Non-pigmented ciliary epithelial cell (primary cell): Measurements from ENCODE around the gene C22orf31.

Experiments used
- DNase-seq: peaks from one replicate; pipeline ENCODE4 v3.0.0-alpha.2; 2010; ENCODE audit warnings: low read depth

The C22orf31 gene

GRCh38 chr22:29029202-29030000 is 32.2 kb downstream of the C22orf31 start:
- no peak for DNase-seq

DNA sequence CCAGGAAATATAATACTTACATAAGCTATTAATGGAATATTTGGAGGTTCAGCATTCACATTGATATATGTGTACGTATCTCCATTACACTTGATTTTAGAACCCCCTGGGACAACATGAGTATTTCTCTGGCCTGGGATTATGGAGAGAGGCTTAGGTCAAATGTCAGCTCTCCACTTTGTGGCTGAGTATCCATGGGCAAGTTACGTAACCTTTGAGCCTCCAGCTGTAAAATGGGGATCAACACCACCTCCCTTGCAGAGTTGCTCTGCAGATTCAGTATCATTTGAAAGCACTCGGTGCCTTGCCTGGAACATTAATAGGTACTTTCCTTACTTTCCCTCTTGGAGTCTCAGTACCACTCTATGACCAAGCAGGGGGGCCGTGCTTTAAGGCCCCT is 33.2 kb downstream of the C22orf31 start:
- DNase-seq: no peak

- DNase-seq: no peak
Observed at GRCh38 chr22:29026579-29026978, 35.1 kb downstream of the C22orf31 start.

DNA sequence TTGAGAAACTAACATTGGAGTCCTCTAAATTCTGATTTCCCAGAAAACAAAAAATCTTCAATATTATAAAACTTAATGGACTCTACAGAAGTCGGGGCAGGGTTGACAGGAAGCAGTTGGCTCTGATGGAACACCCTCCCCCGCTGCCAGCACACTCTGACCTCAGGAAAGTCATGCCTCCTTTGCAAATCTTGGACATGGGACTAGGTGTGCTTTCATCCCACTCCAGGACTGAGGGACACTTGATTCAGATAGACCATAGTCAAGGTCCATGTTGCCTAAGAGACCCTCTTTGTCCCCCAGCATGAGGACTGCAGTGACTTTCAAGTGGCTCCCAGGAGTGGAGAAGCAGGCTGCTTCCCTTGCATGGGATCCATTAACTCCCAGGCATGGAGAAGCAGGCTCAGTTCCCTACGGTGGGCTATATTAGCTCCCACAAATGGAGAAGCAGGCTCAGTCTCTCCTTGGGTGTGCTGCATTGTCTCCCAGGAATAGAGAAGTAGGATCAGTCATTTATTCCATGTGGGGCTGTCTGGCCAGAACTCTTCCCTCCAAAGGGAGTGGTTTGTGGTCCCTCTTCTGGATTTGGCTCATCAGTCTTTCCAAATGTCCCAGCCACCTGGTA is 38.3 kb downstream of the C22orf31 start:
- DNase-seq: no peak

DNA sequence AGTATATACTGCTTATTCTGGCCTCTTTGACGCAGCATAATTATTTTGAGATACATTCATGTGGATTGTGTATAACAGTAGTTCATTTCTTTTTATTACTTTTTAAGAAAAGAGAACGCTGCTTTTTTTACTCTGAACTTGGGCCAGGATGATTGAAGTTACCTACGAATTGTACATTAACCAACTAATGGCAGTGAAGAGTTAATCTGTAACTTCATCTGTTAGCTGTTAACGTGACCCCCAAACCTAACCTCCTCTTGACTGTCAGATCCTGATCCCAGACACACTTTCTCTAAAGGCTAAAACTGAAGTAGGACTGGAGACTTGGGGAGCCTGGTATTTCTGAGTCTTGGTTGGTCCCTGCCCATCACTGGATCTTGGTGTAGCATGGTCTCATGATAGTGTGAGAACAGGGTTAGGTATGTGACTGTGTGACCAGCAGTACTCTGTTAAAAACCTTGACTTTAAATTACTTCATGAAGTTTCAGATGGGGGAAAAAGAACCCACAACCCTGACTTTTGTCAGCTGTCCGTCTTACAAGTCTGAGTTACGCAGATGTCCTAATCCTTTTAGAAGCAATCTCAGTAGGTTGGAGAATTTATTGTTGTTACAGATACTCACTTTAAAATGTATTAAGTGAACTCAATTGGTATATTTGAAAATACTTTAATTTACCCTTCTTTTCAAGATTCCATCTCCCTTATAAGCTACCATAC is 39.4 kb downstream of the C22orf31 start:
- DNase-seq: no peak

DNA sequence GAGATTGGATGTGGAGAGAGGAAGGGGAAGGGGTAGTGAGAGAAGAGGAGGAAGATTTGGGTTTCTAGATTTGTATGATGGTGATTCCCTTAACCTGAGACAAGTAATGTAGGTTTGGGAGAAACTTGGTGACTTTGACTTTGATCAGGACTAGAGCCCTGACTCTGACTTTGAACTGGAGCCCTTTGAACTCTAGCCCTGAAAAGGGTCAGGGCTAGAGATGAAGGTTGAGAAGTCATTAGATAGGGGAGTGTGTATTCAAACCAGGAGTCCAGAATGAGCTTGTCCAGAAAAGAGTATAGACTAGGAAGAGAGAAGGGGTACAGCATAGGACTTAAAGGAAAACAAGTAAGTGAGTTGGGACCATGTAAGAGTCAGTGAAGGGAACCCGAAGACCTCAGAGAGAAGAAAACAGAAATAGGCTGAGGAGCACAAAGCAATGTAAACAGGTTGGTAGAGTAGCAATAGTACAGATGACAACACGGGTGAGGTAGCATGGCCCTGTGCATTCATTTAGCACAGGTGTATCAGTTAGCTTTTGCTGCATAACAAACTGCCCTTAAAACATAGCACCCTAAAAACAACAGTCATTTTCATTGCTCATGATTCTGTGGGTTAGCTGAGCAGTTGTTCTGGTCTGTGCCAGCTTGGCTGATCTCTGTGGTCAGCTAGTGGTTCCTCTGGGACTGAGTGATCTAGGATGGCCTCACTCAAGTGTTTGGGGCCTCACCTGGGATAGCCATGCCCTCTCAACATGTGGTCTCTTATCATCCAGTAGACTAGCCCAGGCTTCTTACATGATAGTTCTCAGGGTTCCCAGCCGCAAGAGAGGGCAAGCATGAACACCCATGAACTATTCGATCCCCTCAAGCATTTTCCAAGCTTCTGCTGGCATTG is 43.1 kb downstream of the C22orf31 start:
- DNase-seq: no peak

- DNase-seq: no peak
Observed at GRCh38 chr22:29016067-29016938, 45.3 kb downstream of the C22orf31 start.

- DNase-seq: no peak
Observed at GRCh38 chr22:29014773-29015172, 46.9 kb downstream of the C22orf31 start.

- no peak for DNase-seq
Observed at GRCh38 chr22:29014293-29014692, 47.3 kb downstream of the C22orf31 start.

DNA sequence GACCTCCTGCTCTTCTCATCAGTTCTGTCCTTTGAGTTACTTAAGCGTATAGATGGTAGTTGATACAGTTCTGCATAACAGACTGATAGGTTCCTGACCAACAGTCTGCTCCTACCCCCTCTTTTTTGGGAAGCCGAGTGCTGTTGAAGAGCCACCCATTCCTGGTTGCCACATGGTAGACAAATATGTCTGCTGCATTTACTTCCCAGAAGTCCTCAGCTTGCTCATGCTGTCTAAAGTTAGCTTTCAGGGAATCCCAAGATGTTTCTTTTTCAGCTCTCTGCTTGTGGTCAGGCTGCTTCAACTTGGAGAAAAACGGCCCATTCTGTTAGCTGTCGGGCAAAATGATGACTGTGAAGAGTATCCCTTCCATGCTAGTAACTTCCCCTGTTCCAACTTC is 48.7 kb downstream of the C22orf31 start:
- DNase-seq: no peak

DNA sequence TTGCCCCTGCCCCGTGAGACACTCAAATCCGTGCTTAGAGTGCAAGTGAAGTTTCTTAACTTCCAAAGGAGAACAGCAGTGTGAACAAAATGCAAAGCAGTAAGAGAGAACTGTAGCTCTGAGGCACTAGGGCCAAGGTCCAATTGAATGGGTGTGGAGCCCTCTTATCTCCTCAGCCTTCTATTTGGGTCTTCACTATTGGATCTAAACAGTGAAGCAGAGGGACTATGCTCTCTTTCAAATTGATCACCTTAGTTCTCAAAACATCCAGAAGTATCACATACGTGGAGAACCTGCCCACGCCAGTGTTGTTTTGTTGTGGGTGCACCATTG is 49.6 kb downstream of the C22orf31 start:
- no peak for DNase-seq

DNA sequence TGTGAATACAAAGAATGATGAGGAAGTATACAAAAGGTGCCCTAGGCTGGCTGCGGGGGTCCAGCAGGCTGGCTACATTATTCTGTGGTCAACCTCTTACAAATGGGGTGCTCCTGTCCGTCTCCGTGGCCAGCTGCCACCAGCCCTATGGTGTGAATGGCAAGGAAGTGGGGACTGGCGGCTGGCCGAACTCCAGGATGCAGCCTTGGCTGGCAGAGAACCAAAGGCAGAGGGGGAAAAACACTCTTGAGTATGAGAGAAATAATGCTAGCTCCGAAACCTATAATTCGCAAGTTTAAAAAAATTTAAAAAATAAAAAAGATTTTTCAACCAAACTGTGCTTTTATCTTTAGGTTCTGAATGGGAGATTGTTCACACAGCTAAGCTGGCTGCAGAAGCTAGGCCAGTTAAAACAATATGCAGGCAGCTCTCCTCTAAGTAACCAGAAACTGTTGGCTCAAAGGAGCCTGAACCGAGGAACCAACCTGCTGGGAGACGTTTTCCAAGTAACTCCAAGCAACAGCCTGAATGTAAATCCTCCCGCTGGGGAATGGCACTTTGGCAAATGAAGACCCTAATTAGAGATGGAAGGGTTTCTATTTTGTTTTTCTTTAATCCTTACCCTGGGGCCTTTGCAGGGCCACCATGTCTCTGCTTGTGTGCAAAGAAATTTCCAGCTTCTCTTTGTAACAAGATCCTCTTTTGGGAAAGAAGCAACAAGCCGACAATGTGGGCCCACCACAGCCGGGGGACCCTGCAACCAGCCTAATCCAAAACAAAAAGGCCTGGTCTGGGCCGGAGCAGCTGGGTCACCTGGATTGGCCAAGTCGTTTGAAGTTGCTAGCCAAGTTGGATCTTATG is 50.2 kb downstream of the C22orf31 start:
- no peak for DNase-seq

GRCh38 chr22:29009148-29009547 is 52.5 kb downstream of the C22orf31 start:
- no peak for DNase-seq
